ENCODE results near the gene ZBTB33.

DNA sequence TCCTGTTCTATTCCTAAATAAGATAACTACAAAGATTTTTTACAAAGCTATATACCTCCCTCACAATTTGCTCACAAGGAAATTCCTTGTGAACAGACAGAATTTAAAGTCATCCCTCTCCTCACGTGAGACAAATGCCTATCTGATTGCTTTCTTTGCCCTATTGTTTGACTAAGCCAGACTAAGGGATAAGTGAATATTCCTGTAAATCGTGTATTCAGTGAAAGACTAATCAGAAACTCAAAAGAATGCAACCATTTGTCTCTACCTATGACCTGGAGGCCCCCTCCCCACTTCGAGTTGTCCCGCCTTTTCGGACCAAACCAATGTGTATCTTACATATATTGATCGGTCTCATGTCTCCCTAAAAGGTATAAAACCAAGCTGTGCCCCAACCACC, 15.3 kb upstream of the ZBTB33 start:
- TF ChIP-seq, protein P1, sequence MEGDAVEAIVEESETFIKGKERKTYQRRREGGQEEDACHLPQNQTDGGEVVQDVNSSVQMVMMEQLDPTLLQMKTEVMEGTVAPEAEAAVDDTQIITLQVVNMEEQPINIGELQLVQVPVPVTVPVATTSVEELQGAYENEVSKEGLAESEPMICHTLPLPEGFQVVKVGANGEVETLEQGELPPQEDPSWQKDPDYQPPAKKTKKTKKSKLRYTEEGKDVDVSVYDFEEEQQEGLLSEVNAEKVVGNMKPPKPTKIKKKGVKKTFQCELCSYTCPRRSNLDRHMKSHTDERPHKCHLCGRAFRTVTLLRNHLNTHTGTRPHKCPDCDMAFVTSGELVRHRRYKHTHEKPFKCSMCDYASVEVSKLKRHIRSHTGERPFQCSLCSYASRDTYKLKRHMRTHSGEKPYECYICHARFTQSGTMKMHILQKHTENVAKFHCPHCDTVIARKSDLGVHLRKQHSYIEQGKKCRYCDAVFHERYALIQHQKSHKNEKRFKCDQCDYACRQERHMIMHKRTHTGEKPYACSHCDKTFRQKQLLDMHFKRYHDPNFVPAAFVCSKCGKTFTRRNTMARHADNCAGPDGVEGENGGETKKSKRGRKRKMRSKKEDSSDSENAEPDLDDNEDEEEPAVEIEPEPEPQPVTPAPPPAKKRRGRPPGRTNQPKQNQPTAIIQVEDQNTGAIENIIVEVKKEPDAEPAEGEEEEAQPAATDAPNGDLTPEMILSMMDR (IDR thresholded peaks at IDR 0.05; ENCODE audit: low read length): no peak
- no peak for TF ChIP-seq EZH2phosphoT487 (IDR thresholded peaks at IDR 0.05; ENCODE audit: low read length)
- TF ChIP-seq EZH2 (optimal IDR thresholded peaks at IDR 0.05; ENCODE audit: low read depth, low read length): no peak
